Smooth muscle cell (in vitro differentiated cells): ENCODE data around the gene ELF1. TPM values are rescaled to one million over a fixed set of nuclear protein-coding genes. Genes with fewer than 3 reads are reported as not detected.
"Not testable (repeated sequence)": the region's sequence is repeated elsewhere in the genome, so short reads cannot be mapped to it uniquely, and the experiment has no call there.

Experiments
- DNase-seq: peaks from one replicate; lab custom pipeline; 2025; ENCODE audit not compliant: unreplicated experiment; lab: John Stamatoyannopoulos, UW
- H2AFZ ChIP-seq: fragments of 200-600 bp; sonication (generic); 2 replicates; pipeline ENCODE4 v1.6.0; 2016; ENCODE audit warnings: antibody characterized with exemption, low read depth, mild to moderate bottlenecking
- H3F3A ChIP-seq: fragments of 200-600 bp; sonication (generic); 2 replicates; pipeline ENCODE4 v1.6.0; 2017; ENCODE audit warnings: antibody characterized with exemption, low read depth
- H3K27ac ChIP-seq: fragments of 200-600 bp; sonication (generic); 2 replicates; pipeline ENCODE4 v1.5.1; 2016; ENCODE audit warnings: low read depth, mild to moderate bottlenecking
- H3K27me3 ChIP-seq: fragments of 200-600 bp; sonication (generic); 2 replicates; pipeline ENCODE4 v1.6.1; 2016; ENCODE audit warnings: low read depth, mild to moderate bottlenecking
- H3K36me3 ChIP-seq: fragments of 200-600 bp; sonication (generic); 2 replicates; pipeline ENCODE4 v1.5.1; 2016; ENCODE audit warnings: low read depth
- H3K4me1 ChIP-seq: fragments of 200-600 bp; sonication (generic); 2 replicates; pipeline ENCODE4 v1.5.1; 2016; ENCODE audit warnings: low read depth
- H3K4me2 ChIP-seq: fragments of 200-600 bp; sonication (generic); 2 replicates; pipeline ENCODE4 v1.6.0; 2016; ENCODE audit warnings: mild to moderate bottlenecking
- H3K4me3 ChIP-seq: fragments of 200-600 bp; sonication (generic); 2 replicates; pipeline ENCODE4 v1.5.1; 2016; ENCODE audit warnings: mild to moderate bottlenecking
- H3K79me2 ChIP-seq: fragments of 200-600 bp; sonication (generic); 2 replicates; pipeline ENCODE4 v1.6.0; 2016; ENCODE audit warnings: low read depth, mild to moderate bottlenecking
- H3K9ac ChIP-seq: fragments of 200-600 bp; sonication (generic); 2 replicates; pipeline ENCODE4 v1.6.0; 2016; ENCODE audit warnings: low read depth
- H3K9me3 ChIP-seq: fragments of 200-600 bp; sonication (generic); replicated peaks from 2 replicates; pipeline ENCODE4 v1.5.1; 2016; ENCODE audit warnings: low read depth
- H4K20me1 ChIP-seq: fragments of 200-600 bp; sonication (generic); 2 replicates; pipeline ENCODE4 v1.6.0; 2016; ENCODE audit warnings: low read depth
- WGBS: methylation state at CpG from one replicate; pipeline ENCODE4 v1.1.7; 2016; ENCODE audit warnings: low lambda C conversion rate; 5-methylcytosine and 5-hydroxymethylcytosine counted together
- polyA plus RNA-seq: library from polyadenylated mRNA; unstranded; fragments of >200 nt; fragmentation: Nextera tagmentation; extraction: Ambion mirVana; gene quantifications from 2 replicates; pipeline ENCODE4 v1.2.1, GENCODE V29; 2016
- total RNA-seq: library from RNA; depleted of rRNA; stranded (reverse); fragments of >200 nt; gene quantifications from 2 replicates; pipeline ENCODE4 v1.2.3, GENCODE V29; 2014
- TF ChIP-seq, protein P1 (sequence below): fragments of 200-600 bp; sonication (generic); IDR thresholded peaks from 2 replicates; pipeline ENCODE4 v1.5.1; 2017; ENCODE audit warnings: borderline replicate concordance, mild to moderate bottlenecking, antibody characterized with exemption; ENCODE audit not compliant: insufficient read depth, poor library complexity, severe bottlenecking

The ELF1 gene
- total and polyA plus RNA-seq, 2 experiments from 2014 or later = 21.2 to 53.1 TPM

DNA sequence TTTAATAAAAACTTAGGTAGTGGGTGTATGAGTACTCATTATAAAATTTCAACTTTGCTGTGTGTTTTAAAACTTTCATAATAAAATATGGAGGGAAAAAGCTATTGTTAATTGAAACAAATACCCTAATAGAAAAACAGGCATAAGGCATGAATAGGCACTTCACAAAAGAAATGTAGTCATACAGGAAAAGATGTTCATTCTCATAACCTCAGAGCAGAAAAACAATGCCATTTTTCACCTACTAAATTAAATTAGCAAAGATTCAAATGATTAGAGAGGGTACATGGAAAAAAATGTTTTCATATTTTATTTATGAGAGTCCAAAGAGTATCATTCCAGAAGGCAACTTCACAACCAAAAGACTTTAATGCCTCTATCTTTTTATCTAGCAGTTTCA lies 20.6 kb upstream of the ELF1 start:
- Histone ChIP-seq H4K20me1 (peaks cover 66% of the 10 kb centered on the region), H2AFZ (no peak overlapping the region), H3F3A (no peaks in the 10 kb centered on the region), H3K4me3 (no peak overlapping the region), H3K9ac (no peak overlapping the region), H3K27ac (no peak overlapping the region), H3K9me3 (no peaks in the 10 kb centered on the region), H3K27me3 (no peaks in the 10 kb centered on the region), H3K36me3 (no peaks in the 10 kb centered on the region), H3K4me1 (no peaks in the 10 kb centered on the region), H3K4me2 (no peak overlapping the region), H3K79me2 (peaks cover 77% of the 10 kb centered on the region)
- no peak for DNase-seq
- TF ChIP-seq, protein P1, sequence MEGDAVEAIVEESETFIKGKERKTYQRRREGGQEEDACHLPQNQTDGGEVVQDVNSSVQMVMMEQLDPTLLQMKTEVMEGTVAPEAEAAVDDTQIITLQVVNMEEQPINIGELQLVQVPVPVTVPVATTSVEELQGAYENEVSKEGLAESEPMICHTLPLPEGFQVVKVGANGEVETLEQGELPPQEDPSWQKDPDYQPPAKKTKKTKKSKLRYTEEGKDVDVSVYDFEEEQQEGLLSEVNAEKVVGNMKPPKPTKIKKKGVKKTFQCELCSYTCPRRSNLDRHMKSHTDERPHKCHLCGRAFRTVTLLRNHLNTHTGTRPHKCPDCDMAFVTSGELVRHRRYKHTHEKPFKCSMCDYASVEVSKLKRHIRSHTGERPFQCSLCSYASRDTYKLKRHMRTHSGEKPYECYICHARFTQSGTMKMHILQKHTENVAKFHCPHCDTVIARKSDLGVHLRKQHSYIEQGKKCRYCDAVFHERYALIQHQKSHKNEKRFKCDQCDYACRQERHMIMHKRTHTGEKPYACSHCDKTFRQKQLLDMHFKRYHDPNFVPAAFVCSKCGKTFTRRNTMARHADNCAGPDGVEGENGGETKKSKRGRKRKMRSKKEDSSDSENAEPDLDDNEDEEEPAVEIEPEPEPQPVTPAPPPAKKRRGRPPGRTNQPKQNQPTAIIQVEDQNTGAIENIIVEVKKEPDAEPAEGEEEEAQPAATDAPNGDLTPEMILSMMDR = no peak

DNA sequence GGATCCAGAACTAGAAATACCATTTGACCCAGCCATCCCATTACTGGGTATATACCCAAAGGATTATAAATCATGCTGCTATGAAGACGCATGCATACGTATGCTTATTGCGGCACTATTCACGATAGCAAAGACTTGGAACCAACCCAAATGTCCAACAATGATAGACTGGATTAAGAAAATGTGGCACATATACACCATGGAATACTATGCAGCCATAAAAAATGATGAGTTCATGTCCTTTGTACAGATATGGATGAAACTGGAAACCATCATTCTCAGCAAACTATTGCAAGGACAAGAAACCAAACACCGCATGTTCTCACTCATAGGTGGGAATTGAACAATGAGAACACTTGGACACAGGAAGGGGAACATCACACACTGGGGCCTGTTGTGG lies 17.4 kb upstream of the ELF1 start:
- not testable (repeated sequence) for H3K4me2 ChIP-seq, H3K4me3 ChIP-seq, H3F3A ChIP-seq, H3K9ac ChIP-seq, H3K4me1 ChIP-seq, H3K9me3 ChIP-seq, H2AFZ ChIP-seq, H3K27me3 ChIP-seq, H3K36me3 ChIP-seq, DNase-seq, H3K27ac ChIP-seq
- H3K79me2 ChIP-seq = peaks cover 95% of the 10 kb centered on the region
- 94% methylated on average over 5 of the region's 5 CpGs for WGBS
- H4K20me1 ChIP-seq = peaks cover 95% of the 10 kb centered on the region

DNA sequence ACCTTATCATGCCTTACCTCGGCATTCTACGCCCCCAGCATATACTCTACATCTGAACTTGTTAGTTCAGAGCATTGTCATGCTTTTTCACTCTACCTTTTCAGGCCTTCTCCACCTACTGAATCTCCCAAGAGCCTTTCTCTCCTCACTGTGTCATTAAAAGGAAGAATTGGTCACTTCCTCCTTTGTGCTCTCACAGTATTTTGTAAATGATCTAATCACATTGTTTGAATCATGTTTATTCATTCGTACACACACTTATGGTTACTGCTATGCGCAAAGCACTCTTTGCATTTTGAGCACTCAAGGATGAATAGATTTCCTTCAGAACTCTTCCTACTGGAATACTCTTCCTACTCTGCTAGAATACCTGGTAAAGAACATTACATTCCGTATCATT lies 15.8 kb upstream of the ELF1 start:
- peaks cover 95% of the 10 kb centered on the region for H4K20me1 ChIP-seq
- H3K27me3 ChIP-seq = no peaks in the 10 kb centered on the region
- WGBS = 96% methylated on average over 5 of the region's 5 CpGs
- no peak overlapping the region for H3K27ac ChIP-seq
- no peaks in the 10 kb centered on the region for H3K36me3 ChIP-seq
- TF ChIP-seq, protein P1 = no peak
- H3K9ac ChIP-seq = no peak overlapping the region
- H3F3A ChIP-seq = no peaks in the 10 kb centered on the region
- H3K4me3 ChIP-seq = no peak overlapping the region
- H2AFZ ChIP-seq = no peak overlapping the region
- H3K9me3 ChIP-seq = no peaks in the 10 kb centered on the region
- DNase-seq = no peak
- H3K4me2 ChIP-seq = no peak overlapping the region
- H3K4me1 ChIP-seq = no peaks in the 10 kb centered on the region
- H3K79me2 ChIP-seq = peaks cover 97% of the 10 kb centered on the region

DNA sequence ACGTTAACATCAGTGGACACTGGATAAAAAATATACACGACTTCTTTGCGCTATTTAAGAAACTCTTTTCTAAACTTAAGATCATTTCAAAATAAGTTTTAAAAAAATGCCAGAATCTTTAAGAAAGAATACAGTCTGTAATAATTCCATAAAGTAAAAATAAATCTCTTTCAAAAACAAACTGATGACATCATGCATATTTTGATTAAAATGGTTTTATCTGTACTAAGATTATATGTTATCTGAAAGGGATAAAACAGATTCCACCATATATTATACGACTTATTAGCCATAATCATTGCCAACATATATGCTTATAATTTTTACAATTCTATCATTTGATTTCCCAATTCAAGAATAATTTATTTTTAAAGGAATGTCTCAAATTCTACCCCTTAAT lies 15.3 kb upstream of the ELF1 start:
- Histone ChIP-seq H3K4me2 (no peak overlapping the region), H3K4me3 (no peak overlapping the region), H3K27me3 (no peaks in the 10 kb centered on the region), H3K36me3 (no peaks in the 10 kb centered on the region), H4K20me1 (peaks cover 95% of the 10 kb centered on the region), H3F3A (no peaks in the 10 kb centered on the region), H3K79me2 (peaks cover 97% of the 10 kb centered on the region), H2AFZ (no peak overlapping the region), H3K9me3 (no peaks in the 10 kb centered on the region), H3K9ac (no peak overlapping the region), H3K4me1 (no peaks in the 10 kb centered on the region), H3K27ac (no peak overlapping the region)
- DNase-seq = no peak
- TF ChIP-seq, protein P1 = no peak
- WGBS = 98% methylated on average over 4 of the region's 4 CpGs
